ENCODE measurements around the gene EXD2. TPM values are rescaled to one million over a fixed set of nuclear protein-coding genes. Genes with fewer than 3 reads are reported as not detected.

EXD2 gene
- total and polyA plus RNA-seq, 9 donors: 11.3 to 23.1 (median 17.0) TPM

GRCh38 chr14:69246331-69246730 lies 55.0 kb downstream of the EXD2 start:
- no peak overlapping the region for H3K27ac ChIP-seq
- peaks cover 1% of the 10 kb centered on the region for H3K4me1 ChIP-seq (ENCODE audit: insufficient read depth)
- 87 to 94% (median 91%) methylated on average over 3 of the region's 3 CpGs for WGBS, 3 donors
- H3K4me3 ChIP-seq: no peak overlapping the region
- DNase-seq: no peak
- intact Hi-C loops (cut with DNase I): loop anchor here in 3 of 4 donors (10.0 kb wide), 3 partner anchors 108 to 328 kb away; partner anchors contain the start of gene CCDC177 (in 1 of the 3)
- no peaks in the 10 kb centered on the region for H3K9me3 ChIP-seq
- TF ChIP-seq EP300 (IDR thresholded peaks at IDR 0.05) (no peak), POLR2A (IDR thresholded peaks at IDR 0.05) (no peak), CTCF (IDR thresholded peaks at IDR 0.05) (no peak)
- no peaks in the 10 kb centered on the region for H3K27me3 ChIP-seq
- H3K36me3 ChIP-seq: no peaks in the 10 kb centered on the region

GRCh38 chr14:69247676-69248440 lies 56.6 kb downstream of the EXD2 start:
- peak in 2 of 3 donors; percentile 22 to 46 for TF ChIP-seq CTCF (IDR thresholded peaks at IDR 0.05)
- no peak for TF ChIP-seq POLR2A (IDR thresholded peaks at IDR 0.05)
- intact Hi-C loops (cut with DNase I): loop anchor here in 3 of 4 donors (10.0 kb wide), 3 partner anchors 107 to 327 kb away; partner anchors contain the start of gene CCDC177 (in 1 of the 3)
- no peaks in the 10 kb centered on the region for H3K27me3 ChIP-seq
- DNase-seq: peak; percentile 65 to 83 (median 75)
- H3K27ac ChIP-seq: peak overlapping the region in 1 of 2 donors; percentile 58
- WGBS, 3 donors: 13 to 19% (median 17%) methylated on average over 3 of the region's 3 CpGs
- H3K4me3 ChIP-seq: no peak overlapping the region
- H3K4me1 ChIP-seq (ENCODE audit: insufficient read depth): peaks cover 1% of the 10 kb centered on the region
- no peaks in the 10 kb centered on the region for H3K36me3 ChIP-seq
- H3K9me3 ChIP-seq: no peaks in the 10 kb centered on the region

DNA sequence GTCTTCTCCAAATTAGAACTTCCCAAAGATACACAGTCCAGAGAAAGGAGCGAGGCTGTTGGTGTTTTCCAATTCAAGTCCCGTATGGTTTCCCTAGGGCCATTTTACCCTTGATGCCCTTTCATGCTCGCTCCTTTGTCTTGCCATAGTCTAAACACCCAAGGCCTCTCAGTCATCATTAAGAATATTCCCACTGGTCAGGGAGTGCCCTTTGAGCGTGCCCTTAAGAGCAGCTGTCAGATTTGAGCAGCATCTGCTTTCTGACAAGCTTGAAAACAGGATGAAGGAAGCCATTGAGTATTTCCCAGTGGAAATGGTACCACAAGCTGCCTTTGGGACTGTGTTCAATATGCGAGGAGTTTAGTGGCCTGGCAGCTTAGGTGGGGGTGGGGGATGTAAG lies 58.3 kb downstream of the EXD2 start:
- Histone ChIP-seq H3K27me3 (no peaks in the 10 kb centered on the region), H3K4me1 (ENCODE audit: insufficient read depth) (peaks cover 1% of the 10 kb centered on the region), H3K27ac (no peak overlapping the region), H3K4me3 (no peak overlapping the region), H3K9me3 (no peaks in the 10 kb centered on the region), H3K36me3 (no peaks in the 10 kb centered on the region)
- DNase-seq: no peak
- 89 to 94% (median 93%) methylated on average over 5 of the region's 5 CpGs for WGBS, 3 donors
- intact Hi-C loops (cut with DNase I): loop anchor here in 3 of 4 donors (10.0 kb wide), 3 partner anchors 105 to 325 kb away; partner anchors contain the start of gene CCDC177 (in 1 of the 3)
- TF ChIP-seq POLR2A (IDR thresholded peaks at IDR 0.05) (no peak), CTCF (IDR thresholded peaks at IDR 0.05) (no peak), EP300 (IDR thresholded peaks at IDR 0.05) (no peak)

GRCh38 chr14:69252851-69253250 lies 61.6 kb downstream of the EXD2 start:
- TF ChIP-seq POLR2A (IDR thresholded peaks at IDR 0.05) (no peak), EP300 (IDR thresholded peaks at IDR 0.05) (no peak)
- WGBS, 3 donors: 56 to 82% (median 69%) methylated on average over 3 of the region's 3 CpGs
- Histone ChIP-seq H3K36me3 (no peaks in the 10 kb centered on the region), H3K27me3 (no peaks in the 10 kb centered on the region), H3K4me3 (no peak overlapping the region), H3K27ac (no peak overlapping the region), H3K4me1 (ENCODE audit: insufficient read depth) (no peaks in the 10 kb centered on the region), H3K9me3 (no peaks in the 10 kb centered on the region)
- intact Hi-C loops (cut with DNase I): no loop called here
- no peak for DNase-seq

GRCh38 chr14:69259168-69259526 lies 67.8 kb downstream of the EXD2 start:
- DNase-seq: no peak
- no peaks in the 10 kb centered on the region for H3K9me3 ChIP-seq
- no peak for TF ChIP-seq CTCF (IDR thresholded peaks at IDR 0.05)
- no peak for TF ChIP-seq POLR2A (IDR thresholded peaks at IDR 0.05)
- no peak for TF ChIP-seq EP300 (IDR thresholded peaks at IDR 0.05)
- H3K4me1 ChIP-seq (ENCODE audit: insufficient read depth): peaks cover 2% of the 10 kb centered on the region
- intact Hi-C loops (cut with DNase I): no loop called here
- H3K27me3 ChIP-seq: no peaks in the 10 kb centered on the region
- no peak overlapping the region for H3K27ac ChIP-seq
- H3K36me3 ChIP-seq: no peaks in the 10 kb centered on the region
- 15 to 22% (median 20%) methylated on average over 14 of the region's 14 CpGs for WGBS, 3 donors
- H3K4me3 ChIP-seq: peak overlapping the region; percentile 53

Data from ovary (tissue), 9 donors.